K562 (cell line): ENCODE data around the gene PLPP1. TPM values are rescaled to one million over a fixed set of nuclear protein-coding genes. Genes with fewer than 3 reads are reported as not detected.

Source experiments
- ATAC-seq: fragments of 200-7000 bp; cut with Tn5 transposase; 3 replicates; pipeline ENCODE4 v1.9.1; 2020; ENCODE audit warnings: moderate library complexity
- BruUV-seq: library from RNA; stranded (reverse); fragments of 400-500 nt; replicated peaks from 2 replicates; lab custom pipeline; 2021; lab: Mats Ljungman, UMichigan
- CTCF ChIA-PET: fragments of 300-600 bp; formaldehyde crosslinking; extraction: SDS; loops from one replicate; lab custom pipeline; 2021; ENCODE audit warnings: low intra/inter-chr PET ratio; lab: Yijun Ruan, JAX
- POLR2A ChIA-PET: fragments of 300-600, 350-650 bp; sonication (Branson Sonifier 250); formaldehyde crosslinking; extraction: SDS; loops from one replicate; lab custom pipeline; 2021; ENCODE audit warnings: antibody characterized with exemption, inconsistent platforms; lab: Yijun Ruan, JAX
- DNase-seq, 4 experiments: peaks; one replicate each; pipeline versions ENCODE4 v3.0.0 to v3.0.0-alpha.2; 2011 to 2018; ENCODE audit warnings: low spot score in 3 of 4, mixed read lengths in 3 of 4; ENCODE audit errors: extremely low read depth in 1 of 4
- FAIRE-seq: peaks from 2 replicates; lab custom pipeline; 2011; peaks lifted over from hg19 to GRCh38; lab: Jason Lieb, UNC
- H2AFZ ChIP-seq: 2 replicates; pipeline ENCODE4 v1.6.0; 2011; ENCODE audit warnings: low read depth, low read length, control low read depth, inconsistent platforms
- H3K27ac ChIP-seq: fragments of 200-600 bp; 3 replicates; pipeline ENCODE4 v1.8.0; 2011; ENCODE audit warnings: low read depth, mild to moderate bottlenecking, control low read depth, inconsistent platforms, low read length, moderate library complexity, mixed read lengths; ENCODE audit errors: extremely low read depth
- H3K27me3 ChIP-seq, 2 experiments: fragments of 300-600 bp in 1 of 2; 2 replicates in 1 of 2; 3 replicates in 1 of 2; pipeline versions ENCODE4 v1.6.0 to v1.8.0; 2011; ENCODE audit warnings: inconsistent platforms in 2 of 2, low read length in 2 of 2, mild to moderate bottlenecking in 1 of 2, mixed read lengths in 1 of 2, moderate library complexity in 1 of 2; ENCODE audit not compliant: control insufficient read depth in 2 of 2, insufficient read depth in 2 of 2
- H3K36me3 ChIP-seq: fragments of 300-600 bp; 3 replicates; pipeline ENCODE4 v1.8.0; 2011; ENCODE audit warnings: mild to moderate bottlenecking, low read length, inconsistent platforms; ENCODE audit not compliant: control insufficient read depth, insufficient read depth
- H3K4me1 ChIP-seq, 2 experiments: fragments of 200-600 bp in 1 of 2; replicated peaks in 1 of 2; 2 replicates in 1 of 2; 3 replicates in 1 of 2; pipeline versions ENCODE4 v1.5.1 to v1.8.0; 2011; ENCODE audit warnings: inconsistent platforms in 2 of 2, low read length in 2 of 2, mild to moderate bottlenecking in 1 of 2, mixed read lengths in 1 of 2, moderate library complexity in 1 of 2; ENCODE audit not compliant: control insufficient read depth in 2 of 2, insufficient read depth in 2 of 2
- H3K4me2 ChIP-seq: 2 replicates; pipeline ENCODE4 v1.6.1; 2011; ENCODE audit warnings: low read length, control low read depth, inconsistent platforms, mixed read lengths; ENCODE audit not compliant: insufficient read depth
- H3K4me3 ChIP-seq: fragments of 200-600 bp; sonication (generic), shearing (Covaris generic); 2 replicates; pipeline ENCODE4 v1.5.1; 2016; ENCODE audit warnings: control low read depth, inconsistent platforms
- H3K79me2 ChIP-seq: fragments of 200-600 bp; 3 replicates; pipeline ENCODE4 v1.8.0; 2011; ENCODE audit warnings: low read length, inconsistent platforms; ENCODE audit not compliant: control insufficient read depth, insufficient read depth
- H3K9ac ChIP-seq, 2 experiments: 2 replicates each; pipeline versions ENCODE4 v1.6.0 to v1.6.1; 2011; ENCODE audit warnings: low read depth in 2 of 2, low read length in 2 of 2, control low read depth in 1 of 2, inconsistent platforms in 1 of 2, mild to moderate bottlenecking in 1 of 2, mixed read lengths in 1 of 2; ENCODE audit not compliant: insufficient read depth in 1 of 2
- H3K9me1 ChIP-seq: one replicate; pipeline ENCODE4 v1.6.0; 2011; ENCODE audit warnings: inconsistent platforms, mild to moderate bottlenecking, low read length, moderate library complexity; ENCODE audit not compliant: control insufficient read depth, insufficient read depth
- H3K9me3 ChIP-seq: replicated peaks from 2 replicates; pipeline ENCODE4 v1.5.1; 2011; ENCODE audit warnings: low read depth, low read length, inconsistent platforms; ENCODE audit not compliant: control insufficient read depth, insufficient read depth
- H4K20me1 ChIP-seq: replicated peaks from 2 replicates; pipeline ENCODE4 v1.6.1; 2011; ENCODE audit warnings: low read length, inconsistent platforms, mixed read lengths; ENCODE audit not compliant: control insufficient read depth, insufficient read depth
- ZNF282 ChIP-seq: sonication (generic); formaldehyde crosslinking; IDR thresholded peaks from 2 replicates; pipeline ENCODE4 v1.8.1; 2023; ENCODE audit warnings: missing genetic modification reagents
- ZNF354B ChIP-seq: fragments of 250-450 bp; sonication (Bioruptor Pico); IDR thresholded peaks from 2 replicates; pipeline ENCODE4 v1.4.0; 2020
- ZNF75A ChIP-seq: fragments of 450-650 bp; formaldehyde crosslinking; IDR thresholded peaks from 2 replicates; pipeline ENCODE4 v1.4.0; 2020; ENCODE audit warnings: mild to moderate bottlenecking
- WGBS: fragments of 100-300 bp; shearing (Covaris generic); methylation state at CpG from one replicate; pipeline ENCODE4 v1.1.6; 2016; ENCODE audit warnings: low coverage, mixed read lengths; ENCODE audit not compliant: insufficient coverage; ENCODE audit errors: missing lambda C conversion rate; 5-methylcytosine and 5-hydroxymethylcytosine counted together
- in situ Hi-C: fragments of 300-500 bp; cut with MboI; formaldehyde crosslinking; loops from 4 replicates; pipeline ENCODE4 v1.15.0; 2018; ENCODE audit warnings: inconsistent platforms, mixed read lengths
- intact Hi-C: fragments of 100-400 bp; cut with micrococcal nuclease; formaldehyde crosslinking; loops from 2 replicates; pipeline ENCODE4 v1.14.2; 2022
- polyA plus RNA-seq, 8 experiments: library from polyadenylated mRNA; depleted of rRNA in 4 of 8; stranded (reverse) in 5 of 8; unstranded in 3 of 8; fragments of >200 nt; fragmentation: Nextera tagmentation in 2 of 8; fragmentation: Illumina TruSeq in 1 of 8; extraction: Ambion mirVana in 2 of 8; extraction: Trizol in 1 of 8; gene quantifications; 2 replicates each; pipeline versions ENCODE4 v1.2.1 to v1.2.3, GENCODE V29; 2011 to 2014; ENCODE audit warnings: inconsistent platforms in 1 of 8, missing spikeins in 1 of 8
- total RNA-seq, 7 experiments: library from RNA; depleted of rRNA in 6 of 7; stranded (reverse); fragments of >200 nt in 6 of 7; fragmentation: Illumina TruSeq in 2 of 7; extraction: Trizol in 2 of 7; gene quantifications; 2 replicates each; pipeline versions ENCODE4 v1.2.1 to v1.2.3, GENCODE V29; 2011 to 2021; ENCODE audit warnings: low replicate concordance in 1 of 7
- TF ChIP-seq, protein P1 (sequence below): sonication (generic); formaldehyde crosslinking; IDR thresholded peaks from 2 replicates; pipeline ENCODE4 v1.8.0; 2022; ENCODE audit warnings: mild to moderate bottlenecking, missing genetic modification reagents

PLPP1 gene
- total and polyA plus RNA-seq, 9 of the 15 experiments (the other 6 are each of a cell fraction or from before 2014, with no cell fraction given): 0.04 to 0.24 (median 0.04) TPM; not detected in 6

GRCh38 chr5:55544341-55544740, 9.6 kb upstream of the PLPP1 start:
- Histone ChIP-seq H3K27ac (no peak overlapping the region), H3K4me2 (no peak overlapping the region), H3K9me3 (no peaks in the 10 kb centered on the region), H2AFZ (no peak overlapping the region), H3K9me1 (no peaks in the 10 kb centered on the region), H3K36me3 (no peaks in the 10 kb centered on the region), H3K4me3 (no peak overlapping the region), H4K20me1 (no peaks in the 10 kb centered on the region), H3K9ac (no peak overlapping the region), H3K79me2 (no peaks in the 10 kb centered on the region), H3K27me3 (peaks cover 5 to 17% of the 10 kb centered on the region in 2 experiments; a peak in 4 of 5 replicates), H3K4me1 (no peaks in the 10 kb centered on the region)
- BruUV-seq: no TSS peak
- no peak for DNase-seq
- ChIA-PET POLR2A (interaction anchor here (2.0 kb wide), 1 partner anchor 16 kb away, joined by 4 read pairs; no protein-coding TSS in a partner anchor), CTCF (no interaction called here)
- FAIRE-seq: no peak
- TF ChIP-seq ZNF282 (CRISPR knock-in tag): no peak
- no peak for TF ChIP-seq ZNF75A
- in situ Hi-C loops (no loop called here), intact Hi-C loops (no loop called here)
- ATAC-seq: no peak
- WGBS: 4% methylated on average over 2 of the region's 2 CpGs

DNA sequence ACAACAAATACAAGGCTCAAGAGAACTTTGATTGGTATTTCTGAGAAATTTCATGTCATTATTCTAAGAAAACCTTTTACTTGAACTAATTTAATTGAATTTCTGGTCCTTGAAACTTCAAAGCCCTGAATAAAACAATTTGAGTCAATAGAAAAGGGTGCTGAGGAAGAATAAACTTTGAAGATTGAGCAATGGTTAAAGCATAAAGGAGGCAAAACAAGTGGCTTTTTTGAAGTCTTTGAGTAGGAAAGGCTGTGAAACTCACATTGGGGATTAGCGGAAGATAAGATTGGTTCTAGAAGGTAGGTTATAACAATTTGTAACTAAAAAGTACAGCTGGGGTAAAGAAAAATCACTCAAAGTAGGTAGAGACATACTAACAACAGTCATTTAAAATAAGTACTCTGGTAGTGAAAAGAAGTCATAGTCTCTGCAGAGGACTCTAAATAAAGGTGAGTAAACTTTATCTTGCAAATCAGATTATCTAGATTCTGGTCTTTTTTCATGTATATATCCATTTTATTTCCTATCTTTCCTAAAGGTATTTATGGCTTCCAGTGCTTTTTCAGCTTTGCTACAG, 6.4 kb upstream of the PLPP1 start:
- Histone ChIP-seq H3K4me3 (no peak overlapping the region), H3K36me3 (no peaks in the 10 kb centered on the region), H3K9me3 (no peaks in the 10 kb centered on the region), H3K9me1 (no peaks in the 10 kb centered on the region), H3K4me2 (no peak overlapping the region), H3K79me2 (no peaks in the 10 kb centered on the region), H3K9ac (no peak overlapping the region), H3K27me3 (peaks cover 4 to 5% of the 10 kb centered on the region in 2 experiments; a peak in 2 of 5 replicates), H3K27ac (no peak overlapping the region), H4K20me1 (no peaks in the 10 kb centered on the region), H3K4me1 (no peaks in the 10 kb centered on the region), H2AFZ (no peak overlapping the region)
- POLR2A ChIA-PET: no interaction called here
- in situ Hi-C loops: no loop called here
- no peak for TF ChIP-seq ZNF354B (CRISPR knock-in tag)
- TF ChIP-seq, protein P1, sequence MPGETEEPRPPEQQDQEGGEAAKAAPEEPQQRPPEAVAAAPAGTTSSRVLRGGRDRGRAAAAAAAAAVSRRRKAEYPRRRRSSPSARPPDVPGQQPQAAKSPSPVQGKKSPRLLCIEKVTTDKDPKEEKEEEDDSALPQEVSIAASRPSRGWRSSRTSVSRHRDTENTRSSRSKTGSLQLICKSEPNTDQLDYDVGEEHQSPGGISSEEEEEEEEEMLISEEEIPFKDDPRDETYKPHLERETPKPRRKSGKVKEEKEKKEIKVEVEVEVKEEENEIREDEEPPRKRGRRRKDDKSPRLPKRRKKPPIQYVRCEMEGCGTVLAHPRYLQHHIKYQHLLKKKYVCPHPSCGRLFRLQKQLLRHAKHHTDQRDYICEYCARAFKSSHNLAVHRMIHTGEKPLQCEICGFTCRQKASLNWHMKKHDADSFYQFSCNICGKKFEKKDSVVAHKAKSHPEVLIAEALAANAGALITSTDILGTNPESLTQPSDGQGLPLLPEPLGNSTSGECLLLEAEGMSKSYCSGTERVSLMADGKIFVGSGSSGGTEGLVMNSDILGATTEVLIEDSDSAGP (CRISPR knock-in tag): no peak
- ATAC-seq: no peak
- intact Hi-C loops: no loop called here
- 7% methylated on average over 1 of the region's 1 CpG for WGBS
- no TSS peak for BruUV-seq
- FAIRE-seq: no peak
- CTCF ChIA-PET: no interaction called here
- no peak for DNase-seq
